A549 treated with CORT108297 at 1 μM for 4 hours (cell line): ENCODE data around the gene RGS1. TPM values are rescaled to one million over a fixed set of nuclear protein-coding genes. Genes with fewer than 3 reads are reported as not detected.

ENCODE experiments used
- total RNA-seq: library from RNA; stranded (reverse); fragments of 200-300 nt; extraction: Qiagen RNA extraction; gene quantifications from 5 replicates; pipeline ENCODE4 v1.2.3, GENCODE V29; 2022

Gene RGS1
- total RNA-seq: not detected in 5 replicates

DNA sequence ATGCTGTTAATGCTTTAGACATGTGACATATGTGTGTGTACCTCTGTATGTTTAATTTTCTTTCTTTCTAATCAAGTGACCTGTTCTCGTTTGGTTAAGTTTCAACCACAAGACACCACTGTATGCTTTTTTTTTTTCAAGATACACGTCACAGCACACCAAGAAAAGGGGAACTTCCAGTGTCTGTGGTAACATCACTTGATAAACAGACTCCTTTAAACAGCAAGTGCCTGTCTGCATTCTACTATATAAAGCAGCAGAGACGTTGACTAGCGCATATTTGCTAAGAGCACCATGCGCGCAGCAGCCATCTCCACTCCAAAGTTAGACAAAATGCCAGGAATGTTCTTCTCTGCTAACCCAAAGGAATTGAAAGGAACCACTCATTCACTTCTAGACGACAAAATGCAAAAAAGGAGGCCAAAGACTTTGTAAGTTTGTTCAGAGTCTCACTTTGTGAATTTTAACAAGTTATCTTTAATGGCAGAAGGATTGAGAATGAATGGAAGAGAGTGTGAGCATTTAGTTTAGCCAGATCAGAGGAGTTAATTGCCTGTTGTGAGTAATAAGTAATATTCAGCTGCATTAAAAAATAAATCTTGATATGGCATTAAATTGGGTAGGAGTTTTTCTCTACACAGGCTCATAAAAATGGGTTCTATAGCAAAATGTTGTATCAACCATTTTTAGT lies at the start of gene RGS1:
Gene RGS1, plus strand, starts transcription at position 275 of the 691 bp plus-strand sequence. Its CDS starts 20 bp downstream, at position 295.

Other genes with a start within 250 kb of the RGS1 start
- not detected in 5 replicates for gene RGS13, start 60.4 kb downstream of the RGS1 start, total RNA-seq
- gene RGS2, start 233.3 kb downstream of the RGS1 start, total RNA-seq: 28.7 to 43.9 TPM (median 29.8 TPM) in 5 replicates